ENCODE measurements around the gene ZNF444.

- TF ChIP-seq POLR2A (IDR thresholded peaks at IDR 0.05), result no peak
- TF ChIP-seq CTCF (IDR thresholded peaks at IDR 0.05), result no peak
- peak; percentile 11 to 29 for TF ChIP-seq POLR2AphosphoS5 (IDR thresholded peaks at IDR 0.05; ENCODE audit: insufficient read depth in 1 of 2, low read depth in 1 of 2)
Measured at GRCh38 chr19:56110515-56111448, 30.3 kb upstream of the ZNF444 start.
